H1 (cell line): ENCODE measurements around the gene HSD11B1. TPM values are rescaled to one million over a fixed set of nuclear protein-coding genes. Genes with fewer than 3 reads are reported as not detected.

Source experiments
- BRCA1 ChIP-seq: IDR thresholded peaks from 2 replicates; pipeline ENCODE4 v1.6.1; 2012; ENCODE audit warnings: low read depth, low read length, improper control_type of control experiment
- CBX8 ChIP-seq: fragments of 300-800, 300-1000 bp; sonication (generic); IDR thresholded peaks from 2 replicates; pipeline ENCODE4 v1.7.1; 2016; ENCODE audit warnings: low read depth, low read length, borderline replicate concordance
- CEBPB ChIP-seq: IDR thresholded peaks from 2 replicates; pipeline ENCODE4 v1.6.1; 2012; ENCODE audit warnings: low read depth, low read length
- CREB1 ChIP-seq: IDR thresholded peaks from 2 replicates; pipeline ENCODE4 v1.6.1; 2012; ENCODE audit warnings: inconsistent platforms
- EGR1 ChIP-seq: IDR thresholded peaks from 2 replicates; pipeline ENCODE4 v1.6.1; 2011; ENCODE audit warnings: low read depth, low read length, borderline replicate concordance
- EP300 ChIP-seq, 2 experiments: IDR thresholded peaks; 1 replicate in 1 of 2; 2 replicates in 1 of 2; pipeline ENCODE4 v1.6.1; 2011 to 2012; ENCODE audit warnings: low read depth in 2 of 2, low read length in 2 of 2, mild to moderate bottlenecking in 2 of 2, borderline replicate concordance in 1 of 2, inconsistent platforms in 1 of 2, moderate library complexity in 1 of 2
- GTF2F1 ChIP-seq: IDR thresholded peaks from 2 replicates; pipeline ENCODE4 v1.6.1; 2012; ENCODE audit warnings: low read depth, low read length, improper control_type of control experiment, borderline replicate concordance
- HDAC6 ChIP-seq: IDR thresholded peaks from one replicate; pipeline ENCODE4 v1.7.1; 2012; ENCODE audit warnings: low read depth, mild to moderate bottlenecking, inconsistent platforms, low read length, moderate library complexity
- JUND ChIP-seq: IDR thresholded peaks from 2 replicates; pipeline ENCODE4 v1.6.1; 2011; ENCODE audit warnings: mild to moderate bottlenecking, improper control_type of control experiment, low read length
- KDM1A ChIP-seq: fragments of 200-600, 300-600 bp; sonication (generic); IDR thresholded peaks from 2 replicates; pipeline ENCODE4 v1.7.1; 2016; ENCODE audit warnings: mild to moderate bottlenecking, low read length, borderline replicate concordance
- PHF8 ChIP-seq: fragments of 200-600 bp; sonication (generic); conservative IDR thresholded peaks from 2 replicates; pipeline ENCODE4 v1.7.1; 2012; ENCODE audit warnings: low read depth, mild to moderate bottlenecking, inconsistent platforms, low read length, moderate library complexity
- POLR2AphosphoS5 ChIP-seq: IDR thresholded peaks from 2 replicates; pipeline ENCODE4 v1.6.1; 2011; ENCODE audit warnings: low read depth, low read length
- POU5F1 ChIP-seq: IDR thresholded peaks from 2 replicates; pipeline ENCODE4 v1.6.1; 2011; ENCODE audit warnings: low read depth, mild to moderate bottlenecking, low read length, moderate library complexity
- RFX5 ChIP-seq: IDR thresholded peaks from 2 replicates; pipeline ENCODE4 v1.6.1; 2011; ENCODE audit warnings: low read depth, low read length, improper control_type of control experiment, borderline replicate concordance
- SAP30 ChIP-seq: fragments of 300-600 bp; sonication (generic); IDR thresholded peaks from 2 replicates; pipeline ENCODE4 v1.7.1; 2012; ENCODE audit warnings: low read length, moderate library complexity, mild to moderate bottlenecking, inconsistent platforms; ENCODE audit not compliant: insufficient read depth, insufficient replicate concordance
- SP1 ChIP-seq: IDR thresholded peaks from 2 replicates; pipeline ENCODE4 v1.6.1; 2011; ENCODE audit warnings: low read depth, low read length
- SUZ12 ChIP-seq: fragments of 200-600 bp; sonication (generic); IDR thresholded peaks from 2 replicates; pipeline ENCODE4 v1.6.1; 2012; ENCODE audit warnings: mild to moderate bottlenecking, inconsistent platforms, low read length, moderate library complexity, mixed read lengths
- TAF7 ChIP-seq: optimal IDR thresholded peaks from 2 replicates; pipeline ENCODE3; 2011; ENCODE audit warnings: low read depth, mild to moderate bottlenecking, inconsistent platforms, low read length, moderate library complexity, borderline replicate concordance
- TCF12 ChIP-seq: IDR thresholded peaks from 2 replicates; pipeline ENCODE4 v1.6.1; 2011; ENCODE audit warnings: low read depth, mild to moderate bottlenecking, low read length
- YY1 ChIP-seq: IDR thresholded peaks from 2 replicates; pipeline ENCODE4 v1.6.1; 2011; ENCODE audit warnings: low read depth, mild to moderate bottlenecking, low read length
- polyA plus RNA-seq, 7 experiments: library from polyadenylated mRNA; depleted of rRNA in 3 of 7; stranded (reverse) in 5 of 7; unstranded in 2 of 7; fragments of >200 nt in 5 of 7; fragments of 200-250 nt in 2 of 7; gene quantifications; 1 replicate in 5 of 7; 2 replicates in 1 of 7; 4 replicates in 1 of 7; pipeline versions ENCODE4 v1.2.1 to v1.2.3, GENCODE V29; 2011 to 2013; ENCODE audit warnings: missing spikeins in 2 of 7, mixed read lengths in 2 of 7
- total RNA-seq: library from RNA; stranded (reverse); fragmentation: NEBNext Ultra II Directional; extraction: Animal tissue kit (Norgen Biotek cat#: 25700); gene quantifications from 2 replicates; pipeline ENCODE4 v1.2.1, GENCODE V29; 2021
- TF ChIP-seq, protein P1 (sequence below): IDR thresholded peaks from 2 replicates; pipeline ENCODE4 v1.6.1; 2012; ENCODE audit warnings: low read length, inconsistent platforms
- TF ChIP-seq, protein P2 (sequence below): IDR thresholded peaks from 2 replicates; pipeline ENCODE4 v1.6.1; 2011; ENCODE audit warnings: low read depth, mild to moderate bottlenecking, low read length; ENCODE audit not compliant: insufficient read depth

Gene HSD11B1
- total and polyA plus RNA-seq, 2 of the 8 experiments (the other 6 are each of a cell fraction or from before 2014, with no cell fraction given), result not detected

DNA sequence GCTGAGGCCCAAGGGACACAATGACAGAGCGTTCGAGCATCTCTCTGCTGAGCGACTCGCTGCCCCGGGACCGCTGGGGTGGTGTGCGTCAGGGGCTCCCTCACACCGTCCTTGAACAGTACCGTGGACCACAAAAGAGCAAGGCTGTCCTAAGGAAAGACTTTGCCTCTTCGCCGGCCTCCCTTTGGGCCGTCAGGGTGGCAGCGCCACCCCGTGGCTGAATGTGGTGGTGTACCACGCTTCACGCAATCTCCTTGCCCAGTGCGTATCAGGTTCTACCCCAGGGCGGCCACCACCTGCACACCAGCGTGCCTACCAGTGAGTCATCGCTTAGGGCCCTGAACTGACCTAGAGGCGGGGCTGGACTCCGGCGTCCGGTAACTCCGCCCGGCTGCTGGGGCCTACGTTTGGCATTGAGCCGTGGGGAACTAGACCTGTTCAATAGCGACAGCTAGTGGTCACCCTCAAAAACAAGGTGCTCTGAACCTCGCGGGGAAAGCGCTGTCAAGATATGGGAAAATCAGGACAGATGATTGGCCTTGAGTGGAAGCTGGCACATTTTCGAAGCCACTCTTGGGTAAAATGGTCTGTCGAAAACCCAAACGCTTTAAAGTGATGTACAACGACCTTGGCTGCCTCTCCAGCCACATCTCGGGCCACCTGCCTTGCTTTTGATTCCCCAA, 43.1 kb downstream of the HSD11B1 start (continued):
- TF ChIP-seq EP300 (IDR thresholded peaks at IDR 0.05; ENCODE audit: borderline replicate concordance in 1 of 2, low read depth in 2 of 2, low read length in 2 of 2) (peak in 1 of 2 experiments; percentile 76; a peak in 1 of 3 replicates), YY1 (peak; percentile 37; the same call in 1 of the 2 replicates), TCF12 (peak; percentile 99), POU5F1 (no peak), SAP30 (no peak), HDAC6 (no peak), JUND (peak; percentile 99), CREB1 (peak; percentile 88), CEBPB (peak; percentile 45; the same call in 1 of the 2 replicates), CBX8 (no peak), BRCA1 (no peak), POLR2AphosphoS5 (peak; percentile 84), SP1 (peak; percentile 7; the same call in 1 of the 2 replicates), SUZ12 (0 out of 2 replicates have a peak, but pooled peaks have one; percentile 28), EGR1 (no peak), PHF8 (no peak), GTF2F1 (no peak), KDM1A (peak; percentile 57; the same call in 1 of the 2 replicates), TAF7 (no peak), RFX5 (peak; percentile 36; the same call in 1 of the 2 replicates)
- TF ChIP-seq, protein P1, sequence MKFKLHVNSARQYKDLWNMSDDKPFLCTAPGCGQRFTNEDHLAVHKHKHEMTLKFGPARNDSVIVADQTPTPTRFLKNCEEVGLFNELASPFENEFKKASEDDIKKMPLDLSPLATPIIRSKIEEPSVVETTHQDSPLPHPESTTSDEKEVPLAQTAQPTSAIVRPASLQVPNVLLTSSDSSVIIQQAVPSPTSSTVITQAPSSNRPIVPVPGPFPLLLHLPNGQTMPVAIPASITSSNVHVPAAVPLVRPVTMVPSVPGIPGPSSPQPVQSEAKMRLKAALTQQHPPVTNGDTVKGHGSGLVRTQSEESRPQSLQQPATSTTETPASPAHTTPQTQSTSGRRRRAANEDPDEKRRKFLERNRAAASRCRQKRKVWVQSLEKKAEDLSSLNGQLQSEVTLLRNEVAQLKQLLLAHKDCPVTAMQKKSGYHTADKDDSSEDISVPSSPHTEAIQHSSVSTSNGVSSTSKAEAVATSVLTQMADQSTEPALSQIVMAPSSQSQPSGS, result peak; percentile 49
- TF ChIP-seq, protein P2, sequence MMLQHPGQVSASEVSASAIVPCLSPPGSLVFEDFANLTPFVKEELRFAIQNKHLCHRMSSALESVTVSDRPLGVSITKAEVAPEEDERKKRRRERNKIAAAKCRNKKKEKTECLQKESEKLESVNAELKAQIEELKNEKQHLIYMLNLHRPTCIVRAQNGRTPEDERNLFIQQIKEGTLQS, result peak; percentile 76; the same call in 1 of the 2 replicates
